HepG2 (cell line): Measurements from ENCODE around the gene KSR1. TPM values are rescaled to one million over a fixed set of nuclear protein-coding genes. Genes with fewer than 3 reads are reported as not detected.

Experiments used
- ATAC-seq: fragments of 200-7000 bp; cut with Tn5 transposase; 3 replicates; pipeline ENCODE4 v1.9.1; 2020; ENCODE audit warnings: mild to moderate bottlenecking, moderate library complexity
- BruUV-seq: library from RNA; stranded (reverse); fragments of 400-500 nt; replicated peaks from 2 replicates; lab custom pipeline; 2021; lab: Mats Ljungman, UMichigan
- CTCF ChIA-PET: fragments of 300-600 bp; formaldehyde crosslinking; extraction: SDS; loops from one replicate; lab custom pipeline; 2021; ENCODE audit warnings: low total read pairs, inconsistent platforms, low intra/inter-chr PET ratio; lab: Yijun Ruan, JAX
- POLR2A ChIA-PET: fragments of 350-600 bp; sonication (Branson Sonifier 250); formaldehyde crosslinking; loops from one replicate; lab custom pipeline; 2020; ENCODE audit warnings: antibody characterized with exemption, inconsistent platforms; lab: Yijun Ruan, JAX
- DNase-seq: peaks from one replicate; pipeline ENCODE4 v3.0.0-alpha.2; 2015; ENCODE audit warnings: low spot score
- FAIRE-seq: peaks from 3 replicates; lab custom pipeline; 2011; peaks lifted over from hg19 to GRCh38; lab: Jason Lieb, UNC
- H2AFZ ChIP-seq: one replicate; pipeline ENCODE4 v1.6.1; 2011; ENCODE audit warnings: low read length, inconsistent platforms
- H3K27ac ChIP-seq: fragments of 300-600 bp; 3 replicates; pipeline ENCODE4 v1.8.0; 2011; ENCODE audit warnings: mixed run types, mild to moderate bottlenecking, mixed read lengths, low read length, inconsistent platforms; ENCODE audit not compliant: insufficient read depth; ENCODE audit errors: extremely low read length
- H3K27me3 ChIP-seq, 2 experiments: fragments of 200-600 bp in 1 of 2; 2 replicates in 1 of 2; 3 replicates in 1 of 2; pipeline versions ENCODE4 v1.6.0 to v1.8.0; 2011; ENCODE audit warnings: low read length in 2 of 2, mild to moderate bottlenecking in 2 of 2, moderate library complexity in 2 of 2, inconsistent platforms in 1 of 2; ENCODE audit not compliant: insufficient read depth in 2 of 2, control insufficient read depth in 1 of 2
- H3K36me3 ChIP-seq, 2 experiments: fragments of 200-600 bp in 1 of 2; replicated peaks in 1 of 2; 2 replicates in 1 of 2; 3 replicates in 1 of 2; pipeline versions ENCODE4 v1.5.1 to v1.8.0; 2011; ENCODE audit warnings: low read length in 2 of 2, inconsistent platforms in 1 of 2; ENCODE audit not compliant: insufficient read depth in 2 of 2, control insufficient read depth in 1 of 2
- H3K4me1 ChIP-seq: 2 replicates; pipeline ENCODE4 v1.5.1; 2012; ENCODE audit warnings: low read length, inconsistent platforms; ENCODE audit not compliant: insufficient read depth
- H3K4me2 ChIP-seq: 2 replicates; pipeline ENCODE4 v1.6.0; 2011; ENCODE audit warnings: low read depth, low read length, inconsistent platforms
- H3K4me3 ChIP-seq, 3 experiments: fragments of 200-600 bp in 1 of 3; sonication (generic), shearing (Covaris generic) in 1 of 3; replicated peaks in 1 of 3; 2 replicates each; pipeline ENCODE4 v1.5.1; 2011 to 2016; ENCODE audit warnings: low read length in 3 of 3, inconsistent platforms in 2 of 3, low read depth in 2 of 3, mild to moderate bottlenecking in 2 of 3, control low read depth in 1 of 3, mixed read lengths in 1 of 3; ENCODE audit not compliant: insufficient read depth in 1 of 3
- H3K79me2 ChIP-seq: one replicate; pipeline ENCODE4 v1.6.1; 2011; ENCODE audit warnings: low read length, inconsistent platforms; ENCODE audit not compliant: insufficient read depth
- H3K9ac ChIP-seq: 2 replicates; pipeline ENCODE4 v1.6.0; 2011; ENCODE audit warnings: mild to moderate bottlenecking, low read depth, low read length, inconsistent platforms; ENCODE audit not compliant: insufficient read depth
- H3K9me3 ChIP-seq: 2 replicates; pipeline ENCODE4 v1.5.1; 2012; ENCODE audit warnings: mild to moderate bottlenecking, low read length
- H4K20me1 ChIP-seq: 2 replicates; pipeline ENCODE4 v1.6.0; 2011; ENCODE audit warnings: inconsistent platforms, mild to moderate bottlenecking, low read length, moderate library complexity; ENCODE audit not compliant: insufficient read depth
- FOXA3 ChIP-seq: IDR thresholded peaks from 2 replicates; pipeline ENCODE4 v1.6.1; 2016; ENCODE audit warnings: missing genetic modification reagents, missing compliant biosample characterization
- HBP1 ChIP-seq: IDR thresholded peaks from 2 replicates; pipeline ENCODE4 v1.6.1; 2016; ENCODE audit warnings: low read depth, control low read depth
- KLF9 ChIP-seq: IDR thresholded peaks from 2 replicates; pipeline ENCODE4 v1.6.1; 2016; ENCODE audit warnings: low read depth
- TCF7 ChIP-seq: sonication (generic); IDR thresholded peaks from 2 replicates; pipeline ENCODE4 v1.6.1; 2016; ENCODE audit warnings: antibody characterized with exemption, low read depth
- ZBTB42 ChIP-seq: sonication (generic); formaldehyde crosslinking; IDR thresholded peaks from 2 replicates; pipeline ENCODE4 v1.5.0; 2020; ENCODE audit warnings: mild to moderate bottlenecking, missing genetic modification reagents
- ZNF382 ChIP-seq: sonication (generic); formaldehyde crosslinking; IDR thresholded peaks from 2 replicates; pipeline ENCODE4 v1.5.0; 2020; ENCODE audit warnings: missing genetic modification reagents, mild to moderate bottlenecking, borderline replicate concordance
- WGBS: methylation state at CpG from one replicate; pipeline ENCODE4 v1.1.6; 2017; ENCODE audit warnings: low lambda C conversion rate; 5-methylcytosine and 5-hydroxymethylcytosine counted together
- in situ Hi-C: cut with HindIII; loops from 2 replicates; pipeline ENCODE4 v1.10.0; 2017; ENCODE audit warnings: low pct_unique_long_range_greater_than_20kb; ENCODE audit not compliant: extremely low pct_ligation_motif_present
- intact Hi-C: fragments of 100-400 bp; cut with micrococcal nuclease; formaldehyde crosslinking; loops from one replicate; pipeline ENCODE4 v1.10.0; 2022; ENCODE audit not compliant: unreplicated experiment
- polyA plus RNA-seq, 8 experiments: library from polyadenylated mRNA; depleted of rRNA in 3 of 8; stranded (reverse) in 7 of 8; unstranded in 1 of 8; fragments of >200 nt; fragmentation: Illumina TruSeq in 4 of 8; extraction: Trizol in 4 of 8; gene quantifications; 2 replicates each; pipeline versions ENCODE4 v1.2.1 to v1.2.3, GENCODE V29; 2011 to 2016; ENCODE audit warnings: low read depth in 4 of 8, missing spikeins in 1 of 8, mixed read lengths in 1 of 8; ENCODE audit not compliant: insufficient read depth in 1 of 8
- total RNA-seq, 5 experiments: library from RNA; depleted of rRNA; stranded (reverse); fragments of >200 nt; fragmentation: Illumina TruSeq; extraction: Trizol; gene quantifications; 2 replicates each; pipeline ENCODE4 v1.2.3, GENCODE V29; 2016; ENCODE audit warnings: low read depth in 1 of 5

Gene KSR1
- total and polyA plus RNA-seq, 2 of the 13 experiments (the other 11 are each of a cell fraction or from before 2014, with no cell fraction given) = 10.1 to 16.6 TPM

GRCh38 chr17:27503611-27504010 lies 47.4 kb downstream of the KSR1 start:
- intact Hi-C loops = loop anchor here (2.0 kb wide), 1 partner anchor 57 kb away; no protein-coding TSS in a partner anchor
- H3K79me2 ChIP-seq = peaks cover 48% of the 10 kb centered on the region
- POLR2A ChIA-PET = no interaction called here

More at GRCh38 chr17:27503611-27504010, 47.4 kb downstream of the KSR1 start:
- BruUV-seq = no TSS peak
- H3K4me1 ChIP-seq = peaks cover 37% of the 10 kb centered on the region
- H3K36me3 ChIP-seq = 0 out of 5 replicates have a peak, but pooled peaks cover 0 to 2% of the 10 kb centered on the region in 2 experiments
- no peaks in the 10 kb centered on the region for H4K20me1 ChIP-seq
- FAIRE-seq (no peak), ATAC-seq (no peak)
- H3K27me3 ChIP-seq = no peaks in the 10 kb centered on the region
- peak overlapping the region in 1 of 3 experiments; percentile 31; a peak in 1 of 6 replicates for H3K4me3 ChIP-seq
- H2AFZ ChIP-seq = no peak overlapping the region
- peaks cover 6% of the 10 kb centered on the region; the same call in 1 of the 2 replicates for H3K9me3 ChIP-seq
- 0 out of 2 replicates have a peak overlapping the region, but pooled peaks have one; percentile 5 for H3K9ac ChIP-seq
- WGBS = 91% methylated on average over 8 of the region's 8 CpGs
- TF ChIP-seq ZNF382 (no peak), KLF9 (CRISPR knock-in tag) (no peak), TCF7 (no peak), ZBTB42 (no peak), FOXA3 (no peak), HBP1 (CRISPR knock-in tag) (no peak)
- TF ChIP-seq, all 625 proteins: peak for 0
- Histone ChIP-seq H3K27ac (peak overlapping the region; percentile 43), H3K4me2 (peak overlapping the region; percentile 72)
- in situ Hi-C loops = no loop called here
- CTCF ChIA-PET = no interaction called here
- no peak for DNase-seq
